Ovary (tissue), 3 donors: Measurements from ENCODE around the gene OTOP2.

Experiments used
- CTCF ChIP-seq, 3 donors: fragments of 450-650 bp in 2 of 3; fragments of 200-600 bp in 1 of 3; IDR thresholded peaks; one replicate each; pipeline versions ENCODE4 v1.5.1 to v1.8.0; 2016 to 2022; ENCODE audit warnings: antibody characterized with exemption in 3 of 3, mild to moderate bottlenecking in 1 of 3
- EP300 ChIP-seq: sonication (generic); formaldehyde crosslinking; IDR thresholded peaks from one replicate; pipeline ENCODE4 v1.6.1; 2017; ENCODE audit warnings: antibody characterized with exemption
- POLR2A ChIP-seq: fragments of 450-650 bp; IDR thresholded peaks from one replicate; pipeline ENCODE4 v1.6.1; 2017; ENCODE audit warnings: antibody characterized with exemption, mild to moderate bottlenecking, moderate library complexity
- donor health status: DM: no; HTN: no; CAD: no.

DNA sequence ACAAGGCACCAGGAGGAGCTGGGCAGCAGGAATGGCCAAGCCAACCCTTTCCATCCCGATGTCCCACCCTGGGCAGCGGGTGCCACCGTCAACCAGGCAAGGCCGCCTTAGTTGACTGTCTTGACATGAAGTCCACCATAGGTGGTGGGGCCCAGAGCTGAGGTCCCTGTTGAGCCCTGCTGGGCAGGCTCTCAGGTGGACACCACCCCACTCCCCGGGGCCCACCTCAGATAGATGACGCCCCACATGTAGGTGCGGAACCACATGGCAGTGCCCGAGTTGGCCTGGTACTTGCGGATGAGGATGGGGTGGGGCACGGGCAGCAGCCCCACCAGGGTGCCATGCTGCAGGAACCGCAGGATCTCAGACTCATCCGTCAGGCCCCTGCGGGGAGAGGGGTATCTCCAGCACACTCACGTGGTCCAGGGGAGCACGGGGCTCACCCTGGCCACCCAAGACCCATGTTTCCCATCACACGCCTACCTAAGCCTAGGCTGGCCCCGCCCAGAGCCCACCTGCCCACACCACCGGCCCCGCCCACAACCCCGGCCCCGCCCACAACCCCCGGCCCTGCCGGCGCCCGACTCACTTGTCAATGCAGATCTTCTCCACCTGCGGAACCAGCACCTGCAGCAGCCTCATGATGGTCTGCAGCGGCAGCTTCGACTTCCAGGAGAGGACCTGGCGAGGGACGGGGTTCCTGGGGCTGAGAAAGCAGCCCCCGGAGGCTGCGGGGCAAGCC lies 27.8 kb downstream of the OTOP2 start:
- TF ChIP-seq CTCF (IDR thresholded peaks at IDR 0.05) (no peak), POLR2A (no peak), EP300 (no peak)
